Memory B cell (primary cell): ENCODE data around the gene WTIP.
"Not testable (repeated sequence)": the region's sequence is repeated elsewhere in the genome, so short reads cannot be mapped to it uniquely, and the experiment has no call there.

Source experiments
- ATAC-seq: fragments of 150-1000 bp; cut with Tn5 transposase; 2 replicates; pipeline ENCODE4 v1.10.0; 2021; ENCODE audit warnings: low read depth, mild to moderate bottlenecking, moderate library complexity
- DNase-seq, 2 donors: peaks; one replicate each; pipeline ENCODE4 v3.0.0; 2022; ENCODE audit warnings: low spot score in 2 of 2
- H3K27ac Mint-ChIP-seq: one replicate; pipeline ENCODE4 v1.8.0; 2022; ENCODE audit warnings: mild to moderate bottlenecking, moderate library complexity, mixed read lengths
- H3K27me3 Mint-ChIP-seq: one replicate; pipeline ENCODE4 v1.8.0; 2022; ENCODE audit warnings: mixed read lengths
- H3K36me3 Mint-ChIP-seq: one replicate; pipeline ENCODE4 v1.8.0; 2022; ENCODE audit warnings: mild to moderate bottlenecking, mixed read lengths
- H3K4me1 Mint-ChIP-seq: one replicate; pipeline ENCODE4 v1.8.0; 2022; ENCODE audit warnings: mixed read lengths
- H3K4me3 Mint-ChIP-seq: one replicate; pipeline ENCODE4 v1.8.0; 2022; ENCODE audit warnings: mild to moderate bottlenecking, moderate library complexity, mixed read lengths
- H3K9me3 Mint-ChIP-seq: one replicate; pipeline ENCODE4 v1.8.0; 2022; ENCODE audit warnings: mixed read lengths

Gene WTIP

DNA sequence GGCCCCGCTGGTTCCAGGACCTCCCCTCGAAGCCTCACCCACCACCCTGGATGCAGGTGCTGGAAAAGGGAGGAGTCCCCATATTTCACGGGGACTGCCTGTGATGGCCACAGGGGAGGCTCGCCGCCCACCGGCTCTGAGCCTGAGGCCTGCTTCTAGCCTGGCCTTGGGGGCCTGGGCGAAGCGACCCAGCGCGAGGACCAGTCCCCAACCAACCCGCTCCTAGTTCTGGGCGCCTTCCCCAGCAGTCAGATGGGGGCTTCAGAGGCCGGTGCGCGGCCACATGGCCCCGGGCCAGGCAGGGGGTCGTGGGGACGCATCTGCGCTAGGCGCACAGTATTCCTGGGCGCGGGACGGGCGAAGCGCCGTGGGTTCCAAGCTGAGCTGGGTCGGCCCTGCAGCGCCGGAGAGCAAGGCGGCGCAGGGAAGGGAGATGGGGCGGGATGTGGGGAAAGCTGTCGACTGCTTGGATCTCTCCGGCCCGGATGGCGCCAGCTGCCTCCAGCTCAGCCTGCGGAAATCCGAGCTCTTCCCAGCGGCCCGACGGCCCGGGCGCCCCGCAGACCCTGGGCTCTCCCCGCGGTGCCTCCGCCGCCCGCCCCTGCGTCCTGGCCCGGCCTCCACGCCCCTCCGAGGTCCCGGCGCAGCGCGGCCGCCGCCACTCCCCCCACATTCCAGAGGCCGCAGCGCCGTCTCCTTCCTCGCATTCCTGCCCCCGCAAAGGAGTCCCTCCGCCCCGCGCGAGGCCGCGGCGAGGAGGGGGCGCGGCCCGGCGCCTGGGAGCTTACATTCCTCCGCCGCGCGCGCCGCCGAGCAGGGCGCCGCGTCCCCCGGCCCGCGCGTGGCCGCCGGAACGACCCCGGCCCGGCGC is at the start of gene WTIP:
Gene WTIP (plus strand): TSS at position 788 of the 871 bp plus-strand sequence. CDS start 217 bp downstream, outside the sequence.
- peaks cover 2% of the 10 kb centered on the region for H3K4me1 Mint-ChIP-seq
- no peaks in the 10 kb centered on the region for H3K9me3 Mint-ChIP-seq
- H3K4me3 Mint-ChIP-seq, result no peak within 1 kb of the TSS
- H3K36me3 Mint-ChIP-seq, result peaks cover 2% of the 10 kb centered on the region
- DNase-seq, result no peak
- no peak within 1 kb of the TSS for H3K27ac Mint-ChIP-seq
- ATAC-seq, result no peak
- H3K27me3 Mint-ChIP-seq, result peaks cover 20% of the 10 kb centered on the region

DNA sequence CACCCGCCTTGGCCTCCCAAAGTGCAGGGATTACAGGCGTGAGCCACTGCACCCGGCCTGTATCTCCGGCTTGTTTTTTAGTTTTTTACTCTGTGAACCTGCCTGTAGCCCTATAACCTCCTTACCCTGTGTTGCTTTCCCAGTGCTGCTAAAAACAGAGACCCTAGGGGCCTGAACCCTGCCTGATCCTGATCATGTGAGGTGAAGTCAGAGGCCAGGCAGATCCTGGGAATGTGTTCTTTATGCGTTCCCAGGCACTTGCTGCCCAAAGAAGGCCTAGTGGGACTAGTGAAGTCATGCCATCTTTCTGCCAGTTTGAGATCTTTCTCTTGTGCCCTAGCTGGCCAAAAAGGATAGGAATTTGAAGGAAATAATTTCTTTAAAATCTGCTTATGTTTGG is 48.8 kb upstream of the WTIP start:
- DNase-seq, result no peak
- no peaks in the 10 kb centered on the region for H3K27me3 Mint-ChIP-seq
- peaks cover 18% of the 10 kb centered on the region for H3K4me1 Mint-ChIP-seq
- H3K4me3 Mint-ChIP-seq, result no peak overlapping the region
- peaks cover 1% of the 10 kb centered on the region for H3K36me3 Mint-ChIP-seq
- no peak overlapping the region for H3K27ac Mint-ChIP-seq
- no peaks in the 10 kb centered on the region for H3K9me3 Mint-ChIP-seq
- ATAC-seq, result no peak

DNA sequence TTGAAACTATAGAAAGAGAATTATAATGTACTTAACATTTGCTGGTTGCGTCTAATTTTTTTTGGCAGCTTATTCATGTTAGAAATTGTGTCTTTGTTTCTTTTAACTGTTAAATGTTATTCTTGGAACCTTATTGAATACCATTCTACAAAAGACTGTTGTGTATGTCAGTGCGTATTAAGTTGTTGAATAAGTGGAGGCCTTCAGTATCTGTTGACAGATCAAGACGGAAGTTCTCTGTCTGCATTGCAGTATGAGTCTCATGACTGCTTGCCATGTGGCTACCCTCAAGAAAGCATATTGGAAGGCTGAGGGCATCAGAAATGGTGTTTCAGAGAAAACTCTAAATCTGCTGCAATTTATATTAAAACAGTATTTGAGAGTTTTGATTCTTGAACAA is 44.8 kb upstream of the WTIP start:
- Mint-ChIP-seq H3K9me3 (no peaks in the 10 kb centered on the region), H3K27me3 (no peaks in the 10 kb centered on the region), H3K27ac (no peak overlapping the region), H3K36me3 (peaks cover 13% of the 10 kb centered on the region), H3K4me3 (no peak overlapping the region), H3K4me1 (peaks cover 2% of the 10 kb centered on the region)
- DNase-seq (no peak), ATAC-seq (no peak)

DNA sequence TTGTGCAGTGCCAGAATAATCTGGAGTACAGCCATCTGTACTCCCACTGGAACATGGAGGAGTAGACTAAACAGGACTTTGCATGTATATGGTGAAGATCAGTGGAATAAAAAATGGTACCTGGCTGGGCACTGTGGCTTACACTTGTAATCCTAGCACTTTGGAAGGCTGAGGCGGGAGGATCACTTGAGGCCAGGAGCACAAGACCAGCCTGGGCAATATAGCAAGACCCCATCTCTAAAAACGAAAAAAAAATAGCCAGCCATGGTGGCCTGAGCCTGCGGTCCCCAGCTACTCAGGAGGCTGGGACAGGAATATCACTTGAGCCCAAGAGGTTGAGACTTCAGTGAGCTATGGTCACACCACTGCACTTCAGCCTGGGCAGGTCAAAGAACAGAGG is 33.4 kb upstream of the WTIP start:
- Mint-ChIP-seq H3K27me3 (no peaks in the 10 kb centered on the region), H3K27ac (no peak overlapping the region), H3K9me3 (no peaks in the 10 kb centered on the region), H3K4me3 (no peak overlapping the region), H3K4me1 (no peaks in the 10 kb centered on the region), H3K36me3 (peaks cover 46% of the 10 kb centered on the region)
- no peak for ATAC-seq
- no peak for DNase-seq

- peak overlapping the region; percentile 7 for H3K27ac Mint-ChIP-seq
- H3K4me3 Mint-ChIP-seq, result no peak overlapping the region
- peaks cover 34% of the 10 kb centered on the region for H3K36me3 Mint-ChIP-seq
- H3K27me3 Mint-ChIP-seq, result no peaks in the 10 kb centered on the region
- H3K9me3 Mint-ChIP-seq, result no peaks in the 10 kb centered on the region
- no peaks in the 10 kb centered on the region for H3K4me1 Mint-ChIP-seq
- DNase-seq (no peak), ATAC-seq (no peak)
Measured at GRCh38 chr19:34452723-34453122, 28.8 kb upstream of the WTIP start.

DNA sequence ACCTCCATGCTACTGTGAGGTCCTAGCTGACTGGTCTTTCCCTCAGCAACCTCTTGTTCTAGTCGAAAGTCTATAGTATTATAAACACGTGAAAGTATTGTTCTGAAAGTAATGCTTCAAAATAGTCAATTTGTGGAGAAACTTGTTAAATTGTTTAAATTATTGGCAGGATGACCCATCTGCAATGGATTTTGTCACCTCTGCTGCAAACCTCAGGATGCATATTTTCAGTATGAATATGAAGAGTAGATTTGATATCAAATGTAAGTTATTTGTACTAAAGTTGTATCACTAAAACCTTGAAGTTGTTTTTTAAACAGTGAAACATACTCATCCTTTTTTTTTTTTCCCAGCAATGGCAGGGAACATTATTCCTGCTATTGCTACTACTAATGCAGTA is 27.5 kb upstream of the WTIP start:
- ATAC-seq (no peak), DNase-seq (no peak)
- Mint-ChIP-seq H3K9me3 (no peaks in the 10 kb centered on the region), H3K36me3 (peaks cover 34% of the 10 kb centered on the region), H3K27me3 (no peaks in the 10 kb centered on the region), H3K4me3 (no peak overlapping the region), H3K4me1 (no peaks in the 10 kb centered on the region), H3K27ac (no peak overlapping the region)

DNA sequence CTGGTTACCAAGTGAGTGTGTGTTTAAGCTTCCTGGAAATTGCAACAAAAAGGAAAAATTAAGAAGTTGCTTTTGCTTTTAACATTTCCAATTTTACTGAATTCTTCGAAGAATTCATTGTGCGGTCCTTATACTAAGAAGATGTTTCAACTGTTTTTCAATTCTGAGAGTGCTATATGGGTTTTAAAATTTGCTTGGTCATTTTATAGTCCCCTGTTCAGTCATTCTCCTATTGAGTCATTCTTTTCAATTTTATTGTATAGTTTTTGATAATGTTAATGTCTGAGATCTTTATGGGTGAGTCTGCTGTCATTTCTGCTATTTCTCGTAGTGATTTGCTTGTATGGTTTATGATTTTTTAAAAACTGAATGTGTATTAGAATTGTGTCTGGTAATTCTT is 26.9 kb upstream of the WTIP start:
- H3K27ac Mint-ChIP-seq, result no peak overlapping the region
- ATAC-seq, result no peak
- H3K27me3 Mint-ChIP-seq, result no peaks in the 10 kb centered on the region

DNA sequence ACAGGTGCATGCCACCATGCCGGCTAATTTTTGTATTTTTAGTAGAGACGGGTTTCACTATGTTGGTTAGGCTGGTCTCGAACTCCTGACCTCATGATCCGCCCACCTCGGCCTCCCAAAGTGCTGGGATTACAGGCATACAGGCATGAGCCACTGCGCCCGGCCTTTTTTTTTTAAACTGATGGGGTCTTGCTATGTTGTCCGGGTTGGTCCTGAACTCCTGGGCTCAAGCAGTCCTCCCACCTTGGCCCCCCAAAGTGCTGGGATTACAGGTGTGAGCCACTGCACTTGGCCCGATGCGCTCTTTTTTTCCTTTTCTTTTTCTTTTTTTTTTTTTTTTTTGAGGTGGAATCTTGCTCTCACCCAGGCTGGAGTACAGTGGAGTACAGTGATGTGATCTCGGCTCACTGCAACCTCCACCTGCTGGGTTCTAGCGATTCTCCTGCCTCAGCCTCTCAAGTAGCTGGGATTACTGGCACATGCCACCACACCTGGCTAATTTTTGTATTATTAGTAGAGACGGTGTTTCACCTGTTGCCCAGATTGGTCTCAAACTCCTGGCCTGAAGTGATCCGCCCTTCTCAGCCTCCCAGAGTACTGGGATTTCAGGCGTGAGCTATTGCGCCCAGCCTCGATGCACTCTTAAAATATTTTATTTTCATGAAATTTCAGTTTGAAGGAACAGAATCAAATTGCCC is 25.6 kb upstream of the WTIP start:
- H3K27ac Mint-ChIP-seq, H3K9me3 Mint-ChIP-seq, DNase-seq, H3K4me3 Mint-ChIP-seq, H3K27me3 Mint-ChIP-seq, H3K4me1 Mint-ChIP-seq, ATAC-seq: not testable (repeated sequence)
- peaks cover 42% of the 10 kb centered on the region for H3K36me3 Mint-ChIP-seq

More for the DNA sequence above, 26.9 kb upstream of the WTIP start:
- H3K36me3 Mint-ChIP-seq, result peaks cover 38% of the 10 kb centered on the region
- no peak for DNase-seq
- peaks cover 2% of the 10 kb centered on the region for H3K4me1 Mint-ChIP-seq
- H3K9me3 Mint-ChIP-seq, result no peaks in the 10 kb centered on the region
- H3K4me3 Mint-ChIP-seq, result no peak overlapping the region

GRCh38 chr19:34457446-34457845 is 24.1 kb upstream of the WTIP start:
- ATAC-seq (no peak), DNase-seq (no peak)
- Mint-ChIP-seq H3K36me3 (peaks cover 52% of the 10 kb centered on the region), H3K27ac (no peak overlapping the region), H3K9me3 (no peaks in the 10 kb centered on the region), H3K4me3 (no peak overlapping the region), H3K27me3 (no peaks in the 10 kb centered on the region), H3K4me1 (peaks cover 4% of the 10 kb centered on the region)

GRCh38 chr19:34458677-34459076 is 22.9 kb upstream of the WTIP start:
- Mint-ChIP-seq H3K27ac (no peak overlapping the region), H3K36me3 (peaks cover 51% of the 10 kb centered on the region), H3K4me1 (peaks cover 4% of the 10 kb centered on the region), H3K27me3 (no peaks in the 10 kb centered on the region), H3K4me3 (no peak overlapping the region), H3K9me3 (no peaks in the 10 kb centered on the region)
- DNase-seq (no peak), ATAC-seq (no peak)

- H3K4me1 Mint-ChIP-seq, result peaks cover 4% of the 10 kb centered on the region
- H3K4me3 Mint-ChIP-seq, result no peak overlapping the region
- peak overlapping the region; percentile 32 for H3K27ac Mint-ChIP-seq
- peaks cover 50% of the 10 kb centered on the region for H3K36me3 Mint-ChIP-seq
- no peaks in the 10 kb centered on the region for H3K9me3 Mint-ChIP-seq
- DNase-seq (no peak), ATAC-seq (no peak)
- H3K27me3 Mint-ChIP-seq, result no peaks in the 10 kb centered on the region
Measured at GRCh38 chr19:34459614-34460013, 21.9 kb upstream of the WTIP start.

GRCh38 chr19:34461375-34462100 is 20.0 kb upstream of the WTIP start:
- H3K36me3 Mint-ChIP-seq, result peaks cover 55% of the 10 kb centered on the region
- no peak overlapping the region for H3K4me3 Mint-ChIP-seq
- peak overlapping the region; percentile 28 for H3K27ac Mint-ChIP-seq
- ATAC-seq, result no peak
- no peaks in the 10 kb centered on the region for H3K27me3 Mint-ChIP-seq
- H3K9me3 Mint-ChIP-seq, result no peaks in the 10 kb centered on the region
- H3K4me1 Mint-ChIP-seq, result peaks cover 4% of the 10 kb centered on the region
- no peak for DNase-seq

DNA sequence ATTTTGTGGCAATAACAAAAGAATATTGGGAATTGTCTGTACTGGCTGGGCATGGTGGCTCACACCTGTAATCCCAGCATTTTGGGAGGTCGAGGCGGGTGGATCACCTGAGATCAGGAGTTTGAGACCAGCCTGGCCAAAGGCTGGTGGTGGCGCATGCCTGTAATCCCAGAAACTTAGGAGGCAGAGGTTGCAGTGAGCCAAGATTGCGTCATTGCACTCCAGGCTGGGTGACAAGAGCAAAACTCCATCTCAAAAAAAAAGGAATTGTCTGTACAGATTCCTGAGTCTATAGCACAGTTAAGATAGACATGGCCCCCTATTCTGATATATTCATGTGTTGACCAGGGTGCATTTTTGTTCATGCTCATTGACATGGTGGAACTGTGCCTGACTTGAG is 16.8 kb upstream of the WTIP start:
- not testable (repeated sequence) for DNase-seq, H3K27me3 Mint-ChIP-seq, H3K4me1 Mint-ChIP-seq, H3K9me3 Mint-ChIP-seq, ATAC-seq, H3K4me3 Mint-ChIP-seq, H3K27ac Mint-ChIP-seq
- H3K36me3 Mint-ChIP-seq, result peaks cover 50% of the 10 kb centered on the region

DNA sequence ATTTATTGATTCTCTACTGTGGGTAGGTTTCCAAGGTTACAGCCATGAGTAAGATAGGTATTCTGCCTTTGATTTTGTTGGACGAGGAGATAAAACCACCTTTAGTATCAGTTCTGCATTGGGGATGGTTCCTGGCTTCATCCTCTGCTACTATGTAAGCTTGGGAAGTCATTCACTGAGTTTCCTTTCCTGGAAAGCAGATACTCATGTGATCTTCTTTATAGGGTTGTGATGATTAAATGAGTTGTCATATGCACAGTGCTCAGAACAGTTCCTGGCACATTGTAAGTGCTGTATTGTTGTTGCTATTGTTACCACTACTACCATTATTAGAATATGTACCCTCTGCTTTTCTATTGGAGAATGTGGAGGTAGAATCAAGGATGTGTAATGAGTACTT is 13.1 kb upstream of the WTIP start:
- Mint-ChIP-seq H3K9me3 (no peaks in the 10 kb centered on the region), H3K27me3 (no peaks in the 10 kb centered on the region)

More for the DNA sequence above, 13.1 kb upstream of the WTIP start:
- Mint-ChIP-seq H3K4me1 (no peaks in the 10 kb centered on the region), H3K4me3 (no peak overlapping the region), H3K27ac (peak overlapping the region; percentile 59), H3K36me3 (peaks cover 45% of the 10 kb centered on the region)
- DNase-seq, result no peak
- no peak for ATAC-seq
